ENCODE data around the gene CDH19.
"Not testable (repeated sequence)": the region's sequence is repeated elsewhere in the genome, so short reads cannot be mapped to it uniquely, and the experiment has no call there.

The CDH19 gene

GRCh38 chr18:66566616-66567015 lies 37.3 kb downstream of the CDH19 start:
- no peak for DNase-seq (ENCODE audit: low read depth in 2 of 2)

GRCh38 chr18:66564236-66564635 lies 39.7 kb downstream of the CDH19 start:
- DNase-seq (ENCODE audit: low read depth in 2 of 2) = no peak

- no peak for DNase-seq (ENCODE audit: low read depth in 2 of 2)
These were observed 41.6 kb downstream of the CDH19 start for GRCh38 chr18:66562279-66562678.

- no peak for DNase-seq (ENCODE audit: low read depth in 2 of 2)
These were observed 43.8 kb downstream of the CDH19 start for GRCh38 chr18:66560094-66560493.

- DNase-seq (ENCODE audit: low read depth in 2 of 2) = no peak
These were observed 45.1 kb downstream of the CDH19 start for GRCh38 chr18:66558773-66559172.

- DNase-seq (ENCODE audit: low read depth in 2 of 2) = no peak
These were observed 46.8 kb downstream of the CDH19 start for GRCh38 chr18:66557091-66557490.

- no peak for DNase-seq (ENCODE audit: low read depth in 2 of 2)
These were observed 48.3 kb downstream of the CDH19 start for GRCh38 chr18:66555585-66555984.

- no peak for DNase-seq (ENCODE audit: low read depth in 2 of 2)
These were observed 50.1 kb downstream of the CDH19 start for GRCh38 chr18:66553824-66554223.

- DNase-seq (ENCODE audit: low read depth in 2 of 2) = no peak
These were observed 53.5 kb downstream of the CDH19 start for GRCh38 chr18:66550366-66550765.

- no peak for DNase-seq (ENCODE audit: low read depth in 2 of 2)
These were observed 55.1 kb downstream of the CDH19 start for GRCh38 chr18:66548747-66549146.

GRCh38 chr18:66534110-66534509 lies 69.8 kb downstream of the CDH19 start:
- no peak for DNase-seq (ENCODE audit: low read depth in 2 of 2)

GRCh38 chr18:66533693-66534092 lies 70.2 kb downstream of the CDH19 start:
- DNase-seq (ENCODE audit: low read depth in 2 of 2) = no peak

GRCh38 chr18:66523219-66523991 lies 80.5 kb downstream of the CDH19 start:
- DNase-seq (ENCODE audit: low read depth in 2 of 2) = no peak

- no peak for DNase-seq (ENCODE audit: low read depth in 2 of 2)
These were observed 89.9 kb downstream of the CDH19 start for GRCh38 chr18:66513996-66514395.

- no peak for DNase-seq (ENCODE audit: low read depth in 2 of 2)
These were observed 92.1 kb downstream of the CDH19 start for GRCh38 chr18:66511792-66512191.

GRCh38 chr18:66511289-66511688 lies 92.6 kb downstream of the CDH19 start:
- no peak for DNase-seq (ENCODE audit: low read depth in 2 of 2)

- DNase-seq (ENCODE audit: low read depth in 2 of 2) = no peak
These were observed 93.4 kb downstream of the CDH19 start for GRCh38 chr18:66510357-66511045.

- DNase-seq (ENCODE audit: low read depth in 2 of 2) = no peak
These were observed 95.0 kb downstream of the CDH19 start for GRCh38 chr18:66508937-66509336.

- no peak for DNase-seq (ENCODE audit: low read depth in 2 of 2)
These were observed 97.7 kb downstream of the CDH19 start for GRCh38 chr18:66506178-66506577.

- no peak for DNase-seq (ENCODE audit: low read depth in 2 of 2)
These were observed 106.5 kb downstream of the CDH19 start for GRCh38 chr18:66497351-66497750.

GRCh38 chr18:66495844-66496243 lies 108.0 kb downstream of the CDH19 start:
- no peak for DNase-seq (ENCODE audit: low read depth in 2 of 2)

GRCh38 chr18:66473882-66474281 lies 130.0 kb downstream of the CDH19 start:
- no peak for DNase-seq (ENCODE audit: low read depth in 2 of 2)

- not testable (repeated sequence) for DNase-seq (ENCODE audit: low read depth in 2 of 2)
These were observed 137.7 kb downstream of the CDH19 start for GRCh38 chr18:66466184-66466583.
